AG04449 (cell line): ENCODE data around the gene HPS4.

Experiments
- CTCF ChIA-PET: fragments of 350-600 bp; formaldehyde crosslinking; extraction: SDS; loops from one replicate; lab custom pipeline; 2021; ENCODE audit warnings: antibody characterized with exemption; lab: Yijun Ruan, JAX
- POLR2A ChIA-PET: fragments of 400-600, 350-600 bp; formaldehyde crosslinking; extraction: SDS; loops from one replicate; lab custom pipeline; 2020; ENCODE audit warnings: antibody characterized with exemption, inconsistent platforms; lab: Yijun Ruan, JAX
- DNase-seq: peaks from one replicate; pipeline ENCODE4 v3.0.0-alpha.2; 2010; ENCODE audit warnings: low read depth, low spot score
- H3K4me3 ChIP-seq: 2 replicates; pipeline ENCODE4 v1.5.1; 2011; ENCODE audit warnings: low read depth, mild to moderate bottlenecking, control low read depth, low read length
- TF ChIP-seq, protein P1 (sequence below): IDR thresholded peaks from one replicate; pipeline ENCODE4 v1.5.1; 2011; ENCODE audit warnings: mild to moderate bottlenecking, moderate library complexity, low read length, control low read depth, inconsistent platforms; ENCODE audit not compliant: insufficient read depth; ENCODE audit errors: missing control alignments

The HPS4 gene

DNA sequence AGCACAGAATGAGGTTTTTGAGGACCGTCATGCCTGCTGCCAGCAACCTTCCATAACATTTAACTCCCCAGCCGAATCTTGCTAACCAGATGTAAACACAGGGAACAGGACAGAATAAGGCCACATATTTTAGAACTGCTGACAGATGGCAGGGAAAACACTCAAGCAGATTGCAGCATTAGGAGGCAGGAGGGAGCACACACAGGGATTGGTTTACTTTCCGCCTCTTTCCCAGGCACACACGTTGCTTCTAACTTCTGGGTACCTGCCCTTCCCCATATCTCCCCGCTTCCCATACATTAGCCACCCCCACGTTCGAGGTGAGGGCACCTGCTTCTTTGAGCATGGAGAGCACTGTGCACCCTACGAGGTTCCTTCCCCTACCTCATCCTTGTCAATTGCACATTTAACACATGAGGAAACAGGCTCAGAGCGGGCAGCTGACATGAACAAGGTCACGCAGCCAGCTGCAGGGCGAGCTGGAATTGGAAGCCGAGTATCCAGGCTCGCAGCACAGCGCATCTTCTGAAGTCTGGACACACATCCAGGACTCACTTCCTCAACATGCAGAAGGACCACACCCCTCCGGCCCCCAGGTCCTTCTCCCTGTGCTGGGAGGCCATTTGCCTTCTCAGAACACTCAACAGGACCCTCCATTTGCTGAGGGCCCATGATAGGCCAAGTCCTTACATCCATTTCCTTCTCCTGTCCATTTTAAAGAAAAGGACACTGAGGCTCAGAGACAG, 35.8 kb downstream of the HPS4 start:
- TF ChIP-seq, protein P1, sequence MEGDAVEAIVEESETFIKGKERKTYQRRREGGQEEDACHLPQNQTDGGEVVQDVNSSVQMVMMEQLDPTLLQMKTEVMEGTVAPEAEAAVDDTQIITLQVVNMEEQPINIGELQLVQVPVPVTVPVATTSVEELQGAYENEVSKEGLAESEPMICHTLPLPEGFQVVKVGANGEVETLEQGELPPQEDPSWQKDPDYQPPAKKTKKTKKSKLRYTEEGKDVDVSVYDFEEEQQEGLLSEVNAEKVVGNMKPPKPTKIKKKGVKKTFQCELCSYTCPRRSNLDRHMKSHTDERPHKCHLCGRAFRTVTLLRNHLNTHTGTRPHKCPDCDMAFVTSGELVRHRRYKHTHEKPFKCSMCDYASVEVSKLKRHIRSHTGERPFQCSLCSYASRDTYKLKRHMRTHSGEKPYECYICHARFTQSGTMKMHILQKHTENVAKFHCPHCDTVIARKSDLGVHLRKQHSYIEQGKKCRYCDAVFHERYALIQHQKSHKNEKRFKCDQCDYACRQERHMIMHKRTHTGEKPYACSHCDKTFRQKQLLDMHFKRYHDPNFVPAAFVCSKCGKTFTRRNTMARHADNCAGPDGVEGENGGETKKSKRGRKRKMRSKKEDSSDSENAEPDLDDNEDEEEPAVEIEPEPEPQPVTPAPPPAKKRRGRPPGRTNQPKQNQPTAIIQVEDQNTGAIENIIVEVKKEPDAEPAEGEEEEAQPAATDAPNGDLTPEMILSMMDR: no peak
- H3K4me3 ChIP-seq: no peak overlapping the region
- ChIA-PET CTCF (interaction anchor here (1.1 to 10.2 kb wide), 4 partner anchors 9 to 82 kb away, joined by 4 to 86 read pairs (median 17); no protein-coding TSS in a partner anchor), POLR2A (no interaction called here)
- DNase-seq: no peak

DNA sequence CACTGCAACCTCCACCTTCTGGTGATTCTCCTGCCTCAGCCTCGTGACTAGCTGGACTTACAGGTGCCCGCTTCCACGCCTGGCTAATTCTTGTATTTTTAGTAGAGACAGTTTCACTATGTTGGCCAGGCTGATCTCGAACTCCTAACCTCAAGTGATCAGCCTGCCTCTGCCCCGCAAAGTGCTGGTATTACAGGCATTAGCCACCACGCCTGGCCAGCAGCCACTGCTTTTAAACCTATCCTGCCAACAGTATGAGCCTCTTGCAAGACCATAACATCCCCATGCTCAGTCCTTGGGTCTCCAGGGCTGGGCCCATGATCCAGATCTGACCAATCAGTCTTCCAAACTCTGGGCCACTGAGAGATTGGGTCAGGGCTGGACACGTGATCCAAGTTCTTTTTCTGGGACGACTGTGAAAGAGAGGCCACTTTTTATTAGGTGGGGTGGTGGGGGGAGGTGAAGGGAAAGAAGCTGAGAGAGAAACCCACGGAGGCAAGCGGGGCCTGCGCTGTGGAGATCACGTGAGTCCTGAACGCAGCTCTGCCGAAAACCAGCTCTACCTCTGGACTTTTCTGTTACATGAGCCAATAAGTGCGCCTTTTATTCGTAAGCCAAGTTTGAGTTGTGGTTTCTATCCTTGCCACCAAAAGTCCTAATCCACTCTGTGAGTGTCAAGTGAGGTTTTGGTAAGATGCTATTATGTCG, 36.6 kb downstream of the HPS4 start:
- POLR2A ChIA-PET: no interaction called here
- CTCF ChIA-PET: interaction anchor here (0.8 to 10.2 kb wide), 4 partner anchors 11 to 81 kb away, joined by 3 to 86 read pairs (median 16); no protein-coding TSS in a partner anchor
- no peak for DNase-seq
- no peak overlapping the region for H3K4me3 ChIP-seq
- TF ChIP-seq, protein P1: no peak

DNA sequence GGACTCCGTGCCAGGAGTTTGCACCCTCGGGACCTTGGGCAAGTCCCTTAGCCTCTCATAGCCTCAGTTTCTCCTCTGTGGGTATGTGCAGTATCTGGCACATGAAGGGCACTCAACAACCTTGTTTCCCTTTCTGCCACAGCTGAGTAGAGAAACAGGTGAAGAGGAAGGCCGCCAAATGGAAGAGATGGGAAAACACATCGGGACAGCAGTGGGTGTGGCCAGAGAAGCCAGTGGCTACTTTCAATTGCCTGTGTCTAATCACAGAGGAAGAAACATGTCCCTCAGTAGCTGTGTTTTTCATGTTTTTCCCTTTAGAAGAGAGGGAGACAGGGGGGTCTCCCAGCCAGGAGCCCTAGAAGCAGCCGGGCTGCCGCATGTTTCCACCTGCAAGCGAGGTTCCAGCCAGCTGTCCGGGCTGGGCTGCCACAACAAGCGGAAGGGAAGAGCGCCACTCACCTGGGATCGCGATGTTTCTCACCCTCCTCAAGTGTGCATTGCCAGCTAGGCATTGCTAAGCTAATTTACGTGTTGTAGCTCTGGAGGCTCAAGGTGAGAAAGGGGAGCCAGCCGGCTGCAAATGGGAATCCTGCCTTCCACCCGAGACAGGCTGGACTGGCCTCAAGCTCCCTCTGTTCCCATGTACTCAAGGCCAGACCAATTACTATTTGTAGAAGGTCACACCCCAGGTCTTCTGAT, 37.9 kb downstream of the HPS4 start:
- TF ChIP-seq, protein P1: no peak
- POLR2A ChIA-PET: no interaction called here
- CTCF ChIA-PET: interaction anchor here (0.8 to 10.2 kb wide), 5 partner anchors 8 to 80 kb away, joined by 3 to 86 read pairs (median 4); no protein-coding TSS in a partner anchor
- no peak for DNase-seq
- H3K4me3 ChIP-seq: no peak overlapping the region

DNA sequence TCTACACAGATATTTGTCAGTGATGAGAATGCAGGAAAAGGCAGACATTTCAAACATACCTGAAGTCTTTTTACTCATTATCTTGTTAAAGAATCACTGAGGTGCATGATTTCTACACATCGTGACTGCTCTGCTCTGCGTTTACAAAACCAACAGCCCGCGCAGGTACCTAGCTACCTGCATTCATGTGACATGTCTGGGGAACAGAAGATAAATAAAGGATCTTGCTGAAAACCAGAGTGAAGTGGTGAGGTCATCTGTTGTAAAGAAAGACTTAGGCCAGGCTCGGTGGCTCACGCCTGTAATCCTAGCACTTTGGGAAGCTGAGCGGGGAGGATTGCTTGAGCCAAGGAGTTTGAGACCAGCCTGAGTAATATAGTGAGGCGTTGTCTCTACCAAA, 38.8 kb downstream of the HPS4 start:
- H3K4me3 ChIP-seq: no peak overlapping the region
- POLR2A ChIA-PET: no interaction called here
- no peak for DNase-seq
- CTCF ChIA-PET: interaction anchor here (1.0 to 10.2 kb wide), 2 partner anchors 17 to 49 kb away, joined by 3 to 86 read pairs; no protein-coding TSS in a partner anchor
- TF ChIP-seq, protein P1: no peak

DNA sequence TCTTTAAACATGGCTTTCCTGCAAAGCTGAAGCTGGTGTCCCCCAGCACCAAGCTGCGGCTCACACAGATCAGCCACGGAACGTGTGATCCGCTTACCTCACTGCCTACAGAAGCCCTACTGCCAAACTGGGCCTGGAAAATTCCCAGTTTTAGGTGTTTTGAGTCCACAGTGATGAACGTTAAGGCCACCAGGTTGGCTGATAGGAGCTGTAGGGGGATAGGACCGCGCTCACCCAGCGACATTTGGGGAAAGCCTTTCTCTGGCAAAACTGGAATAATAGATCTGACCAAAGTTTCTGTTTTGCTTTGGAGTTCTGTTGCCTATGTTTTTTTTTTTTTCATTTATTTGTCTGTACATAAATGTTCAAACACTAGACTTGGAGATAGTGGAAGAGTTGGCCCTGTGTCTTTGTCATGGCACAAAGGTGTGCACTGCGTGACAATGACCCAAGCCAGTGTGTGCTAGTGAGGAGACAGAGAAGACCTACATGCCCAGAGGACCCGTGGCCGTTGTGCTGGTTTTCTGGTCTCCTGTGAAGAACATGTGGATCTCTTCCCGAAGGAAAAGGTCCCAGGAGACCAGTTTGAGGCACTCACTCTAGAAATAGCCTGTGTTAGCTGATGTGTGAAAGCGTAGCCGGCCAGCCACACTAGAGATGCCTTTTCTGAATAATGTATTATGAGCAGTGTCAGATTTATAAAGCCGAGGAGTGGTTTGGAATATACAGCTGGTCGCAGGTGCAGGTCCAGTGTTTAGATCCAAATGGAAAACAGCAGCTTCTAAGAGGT, 39.5 kb downstream of the HPS4 start:
- DNase-seq: no peak
- TF ChIP-seq, protein P1: no peak
- no peak overlapping the region for H3K4me3 ChIP-seq
- ChIA-PET POLR2A (interaction anchor here (0.6 kb wide), 1 partner anchor 16 kb away, joined by 3 read pairs; no protein-coding TSS in a partner anchor), CTCF (interaction anchor here (1.0 to 10.2 kb wide), 2 partner anchors 17 to 49 kb away, joined by 3 to 86 read pairs; no protein-coding TSS in a partner anchor)
